Left ventricle myocardium inferior (tissue), 1 donor: ENCODE results near the gene SH3TC2. TPM values are rescaled to one million over a fixed set of nuclear protein-coding genes. Genes with fewer than 3 reads are reported as not detected.

ENCODE experiments used
- DNase-seq: peaks from one replicate; pipeline ENCODE4 v3.0.0-alpha.2; 2020
- H3K27ac ChIP-seq: fragments of 200-600 bp; replicated peaks from 2 replicates; pipeline ENCODE4 v1.8.0; 2021
- H3K27me3 ChIP-seq: fragments of 200-600 bp; 2 replicates; pipeline ENCODE4 v1.8.0; 2021; ENCODE audit warnings: low read depth
- H3K36me3 ChIP-seq: fragments of 200-600 bp; 2 replicates; pipeline ENCODE4 v1.8.0; 2021
- H3K4me1 ChIP-seq: fragments of 200-600 bp; 2 replicates; pipeline ENCODE4 v1.8.0; 2021
- H3K4me3 ChIP-seq: fragments of 200-600 bp; 2 replicates; pipeline ENCODE4 v1.8.0; 2021; ENCODE audit warnings: mild to moderate bottlenecking, moderate library complexity
- H3K9me3 ChIP-seq: fragments of 200-600 bp; replicated peaks from 2 replicates; pipeline ENCODE4 v1.8.0; 2021
- intact Hi-C: fragments of 100-400 bp; cut with micrococcal nuclease; formaldehyde crosslinking; loops from one replicate; pipeline ENCODE4 v1.11.0; 2022
- long read RNA-seq: library from polyadenylated mRNA; unstranded; transcript quantifications from one replicate; pipeline ENCODE4 v2.0.0, GENCODE V29; 2021
- total RNA-seq: library from RNA; stranded (reverse); fragmentation: NEBNext Ultra II Directional; extraction: Animal tissue kit (Norgen Biotek cat#: 25700); gene quantifications from one replicate; pipeline ENCODE4 v1.2.1, GENCODE V29; 2021
- TF ChIP-seq, protein P1 (sequence below): fragments of 200-600 bp; IDR thresholded peaks from 2 replicates; pipeline ENCODE4 v1.8.0; 2021; ENCODE audit warnings: antibody characterized with exemption, mild to moderate bottlenecking, borderline replicate concordance
- donor health status: DM: no; HTN: yes; CAD: no; lungs with severe emphysema.

Gene SH3TC2
- total RNA-seq, result 9.4 TPM
- long read RNA-seq, partial matches to known transcripts, result 2 of 9 reads
- long read RNA-seq, other reads (novel, unspliced or antisense), result 7 of 9 reads

DNA sequence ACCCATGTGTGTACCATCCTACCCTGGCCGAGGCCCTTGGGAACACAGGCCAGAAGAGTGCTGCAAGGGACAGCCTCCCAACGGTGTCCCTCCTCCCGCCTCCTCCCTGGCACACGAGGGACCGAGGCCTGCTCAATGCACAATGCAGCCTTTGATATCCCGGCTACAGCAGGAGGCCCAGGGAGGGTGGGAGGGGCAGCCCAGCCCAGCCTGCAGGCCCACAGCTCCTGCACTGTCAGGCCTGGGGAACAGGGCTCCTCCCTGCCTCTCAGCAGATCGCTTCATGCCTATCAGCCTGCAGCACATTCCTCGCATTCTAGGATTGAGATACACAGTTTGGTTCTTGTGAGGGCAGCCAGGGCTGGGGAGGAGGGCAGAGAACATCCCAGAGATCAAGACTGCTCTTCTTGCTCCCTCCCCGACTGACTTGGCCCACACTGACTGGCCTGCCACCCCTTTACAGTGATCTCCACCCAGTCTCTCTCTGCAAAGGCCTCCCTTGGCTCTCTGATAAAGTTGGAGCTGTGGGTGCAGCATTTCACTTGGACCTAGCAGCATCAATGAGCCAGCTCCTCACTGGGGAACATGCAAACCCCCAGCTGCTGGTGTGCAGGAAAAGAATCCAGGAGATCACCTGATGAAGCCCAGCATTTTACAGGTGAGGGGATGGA lies at the start of gene SH3TC2:
SH3TC2 (minus strand) TSS at position 46 of the 671 bp plus-strand sequence; CDS start at position 6, 40 bp downstream.
- peaks cover 64% of the 10 kb centered on the region for H3K4me1 ChIP-seq
- DNase-seq, result peak; percentile 64
- peak within 1 kb of the TSS; percentile 93 for H3K27ac ChIP-seq
- intact Hi-C loops, result no loop called here
- TF ChIP-seq, protein P1, sequence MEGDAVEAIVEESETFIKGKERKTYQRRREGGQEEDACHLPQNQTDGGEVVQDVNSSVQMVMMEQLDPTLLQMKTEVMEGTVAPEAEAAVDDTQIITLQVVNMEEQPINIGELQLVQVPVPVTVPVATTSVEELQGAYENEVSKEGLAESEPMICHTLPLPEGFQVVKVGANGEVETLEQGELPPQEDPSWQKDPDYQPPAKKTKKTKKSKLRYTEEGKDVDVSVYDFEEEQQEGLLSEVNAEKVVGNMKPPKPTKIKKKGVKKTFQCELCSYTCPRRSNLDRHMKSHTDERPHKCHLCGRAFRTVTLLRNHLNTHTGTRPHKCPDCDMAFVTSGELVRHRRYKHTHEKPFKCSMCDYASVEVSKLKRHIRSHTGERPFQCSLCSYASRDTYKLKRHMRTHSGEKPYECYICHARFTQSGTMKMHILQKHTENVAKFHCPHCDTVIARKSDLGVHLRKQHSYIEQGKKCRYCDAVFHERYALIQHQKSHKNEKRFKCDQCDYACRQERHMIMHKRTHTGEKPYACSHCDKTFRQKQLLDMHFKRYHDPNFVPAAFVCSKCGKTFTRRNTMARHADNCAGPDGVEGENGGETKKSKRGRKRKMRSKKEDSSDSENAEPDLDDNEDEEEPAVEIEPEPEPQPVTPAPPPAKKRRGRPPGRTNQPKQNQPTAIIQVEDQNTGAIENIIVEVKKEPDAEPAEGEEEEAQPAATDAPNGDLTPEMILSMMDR, result no peak
- peak within 1 kb of the TSS; percentile 40 for H3K4me3 ChIP-seq
- H3K9me3 ChIP-seq, result peaks cover 5% of the 10 kb centered on the region
- no peaks in the 10 kb centered on the region for H3K27me3 ChIP-seq
- H3K36me3 ChIP-seq, result no peaks in the 10 kb centered on the region

DNA sequence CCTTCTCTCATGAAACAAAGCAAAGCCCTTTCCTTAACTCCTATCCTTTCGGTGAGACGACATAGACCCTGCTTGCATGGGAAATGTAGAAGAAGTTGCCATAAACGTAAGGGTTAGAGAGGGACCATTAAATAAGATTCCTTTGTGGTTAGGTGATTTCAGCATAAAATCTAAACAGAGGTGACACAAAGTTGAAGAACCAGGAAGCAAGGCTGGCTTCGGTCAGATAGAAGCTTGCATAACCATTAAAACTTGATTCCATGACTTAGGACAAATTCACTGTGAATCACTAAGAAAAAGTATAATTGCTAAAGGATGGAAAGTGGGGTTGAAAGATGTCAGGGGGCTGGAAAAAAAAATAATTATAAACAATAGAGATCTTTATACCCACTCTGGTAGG lies 47.5 kb upstream of the SH3TC2 start:
- no peak overlapping the region for H3K27ac ChIP-seq
- H3K27me3 ChIP-seq, result no peaks in the 10 kb centered on the region
- no peaks in the 10 kb centered on the region for H3K9me3 ChIP-seq
- TF ChIP-seq, protein P1, result no peak
- DNase-seq, result no peak
- no peak overlapping the region for H3K4me3 ChIP-seq
- peaks cover 18% of the 10 kb centered on the region for H3K4me1 ChIP-seq
- no peaks in the 10 kb centered on the region for H3K36me3 ChIP-seq
- intact Hi-C loops, result loop anchor here (10.0 kb wide), 1 partner anchor 376 kb away; no protein-coding TSS in a partner anchor

DNA sequence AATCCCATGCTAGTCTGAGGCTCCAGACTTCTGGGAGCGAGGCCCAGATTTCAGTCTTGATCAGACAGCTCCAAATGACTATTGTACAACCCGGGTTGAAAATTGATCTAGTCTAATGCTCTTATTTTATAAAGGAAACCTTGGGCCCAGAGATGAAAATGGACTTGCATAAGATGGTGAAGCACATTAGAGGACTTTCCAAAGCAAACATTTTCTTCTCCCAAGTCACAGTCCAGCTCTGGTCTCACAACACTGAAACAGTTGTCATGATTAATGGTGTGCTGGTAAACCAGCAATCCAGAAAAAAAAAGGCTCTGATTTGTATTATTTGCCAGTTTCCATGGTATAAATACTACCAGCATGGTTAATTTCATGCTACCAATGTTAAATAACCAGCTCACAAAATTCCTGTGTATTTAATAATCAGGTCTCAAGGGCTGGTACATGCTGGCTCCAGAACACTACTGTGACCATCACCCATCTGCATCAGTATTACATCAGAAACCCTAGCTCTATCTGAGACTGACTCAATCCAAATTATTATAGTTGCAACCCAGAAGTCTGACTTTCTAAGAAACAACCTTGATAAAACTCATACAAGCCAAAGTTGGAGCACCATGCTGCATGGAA lies 45.9 kb upstream of the SH3TC2 start:
- TF ChIP-seq, protein P1, result no peak
- H3K4me3 ChIP-seq, result no peak overlapping the region
- no peaks in the 10 kb centered on the region for H3K36me3 ChIP-seq
- intact Hi-C loops, result no loop called here
- peaks cover 6% of the 10 kb centered on the region for H3K4me1 ChIP-seq
- no peaks in the 10 kb centered on the region for H3K9me3 ChIP-seq
- DNase-seq, result no peak
- H3K27ac ChIP-seq, result no peak overlapping the region
- H3K27me3 ChIP-seq, result no peaks in the 10 kb centered on the region

DNA sequence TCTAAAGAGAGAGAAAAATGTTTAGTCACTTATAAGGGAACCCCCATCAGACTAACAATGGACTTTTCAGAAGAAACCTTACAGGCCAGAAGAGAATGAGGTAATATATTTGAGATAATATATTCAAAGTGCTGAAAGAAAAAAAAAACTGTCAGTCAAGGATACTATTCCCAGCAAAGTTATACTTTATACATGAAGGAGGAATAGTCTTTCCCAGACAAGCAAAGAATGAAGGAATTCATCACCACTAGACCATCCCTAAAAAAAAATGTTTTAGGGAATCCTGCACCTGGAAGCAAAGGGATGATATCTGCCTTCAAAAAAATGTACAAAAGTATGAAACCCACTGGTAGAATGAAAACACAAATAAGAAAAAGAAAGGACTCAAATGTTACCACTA lies 37.5 kb upstream of the SH3TC2 start:
- Histone ChIP-seq H3K27me3 (no peaks in the 10 kb centered on the region), H3K4me1 (no peaks in the 10 kb centered on the region), H3K9me3 (peaks cover 60% of the 10 kb centered on the region), H3K27ac (no peak overlapping the region), H3K4me3 (no peak overlapping the region), H3K36me3 (no peaks in the 10 kb centered on the region)
- DNase-seq, result no peak
- intact Hi-C loops, result no loop called here
- TF ChIP-seq, protein P1, result no peak

DNA sequence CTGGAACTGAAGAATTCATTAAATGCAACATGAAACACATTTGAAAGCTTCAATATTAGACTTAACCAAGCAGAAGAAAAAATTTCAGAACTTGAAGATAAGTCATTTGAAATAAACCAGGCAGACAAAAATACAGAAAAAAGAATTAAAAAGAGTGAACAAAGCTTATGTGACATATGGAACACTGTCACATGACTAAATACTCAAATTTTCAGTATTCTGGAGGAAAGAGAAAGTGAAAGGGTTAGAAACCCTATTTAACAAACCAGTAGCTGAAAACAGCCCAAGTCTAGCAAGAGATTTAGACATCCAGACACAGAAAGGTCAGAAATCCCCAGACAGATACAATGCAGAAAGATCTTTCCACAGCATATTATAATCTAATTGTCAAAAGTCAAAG lies 37.1 kb upstream of the SH3TC2 start:
- intact Hi-C loops, result no loop called here
- H3K36me3 ChIP-seq, result no peaks in the 10 kb centered on the region
- peaks cover 63% of the 10 kb centered on the region for H3K9me3 ChIP-seq

More for the DNA sequence above, 37.1 kb upstream of the SH3TC2 start:
- H3K4me1 ChIP-seq, result no peaks in the 10 kb centered on the region
- no peak overlapping the region for H3K27ac ChIP-seq
- H3K4me3 ChIP-seq, result no peak overlapping the region
- DNase-seq, result no peak
- H3K27me3 ChIP-seq, result no peaks in the 10 kb centered on the region
- TF ChIP-seq, protein P1, result no peak
